ENCODE measurements around the gene KLHL6.

GRCh38 chr3:183517607-183518006, 37.9 kb downstream of the KLHL6 start:
- TF ChIP-seq CTCF (IDR thresholded peaks at IDR 0.05) (no peak), POLR2A (IDR thresholded peaks at IDR 0.05) (no peak), EP300 (IDR thresholded peaks at IDR 0.05) (no peak)

Measured in tibial nerve (tissue), 4 donors.